Fibroblast of the aortic adventitia (primary cell): ENCODE data around the gene CASQ2. TPM values are rescaled to one million over a fixed set of nuclear protein-coding genes. Genes with fewer than 3 reads are reported as not detected.

Source experiments
- DNase-seq: peaks from one replicate; pipeline ENCODE4 v3.0.0-alpha.2; 2010; ENCODE audit warnings: low read depth
- H3K4me3 ChIP-seq: 2 replicates; pipeline ENCODE4 v1.5.1; 2011; ENCODE audit warnings: low read depth, mild to moderate bottlenecking, control low read depth, low read length, moderate library complexity
- CTCF ChIP-seq: IDR thresholded peaks from 2 replicates; pipeline ENCODE4 v1.5.1; 2011; ENCODE audit warnings: mild to moderate bottlenecking, low read length, control low read depth, inconsistent platforms; ENCODE audit not compliant: insufficient read depth
- total RNA-seq: library from RNA; depleted of rRNA; stranded (reverse); fragments of >200 nt; gene quantifications from 2 replicates; pipeline ENCODE4 v1.2.3, GENCODE V29; 2012; ENCODE audit warnings: low replicate concordance

CASQ2 gene
- not detected in 2 replicates for total RNA-seq

- H3K4me3 ChIP-seq, result no peak within 1 kb of the TSS
- no peak for TF ChIP-seq CTCF
- DNase-seq, result no peak
Measured at GRCh38 chr1:115768549-115768948, at the start of gene CASQ2. TSS of gene CASQ2 (minus strand) at chr1:115768714. CDS start at chr1:115768541, 173 bp downstream.

GRCh38 chr1:115815694-115816093, 47.2 kb upstream of the CASQ2 start:
- no peak for DNase-seq
- no peak overlapping the region for H3K4me3 ChIP-seq

GRCh38 chr1:115814685-115815398, 46.3 kb upstream of the CASQ2 start:
- TF ChIP-seq CTCF, result no peak
- no peak for DNase-seq
- no peak overlapping the region for H3K4me3 ChIP-seq

More at GRCh38 chr1:115815694-115816093, 47.2 kb upstream of the CASQ2 start:
- TF ChIP-seq CTCF, result no peak

- H3K4me3 ChIP-seq, result no peak overlapping the region
- no peak for DNase-seq
- no peak for TF ChIP-seq CTCF
Measured at GRCh38 chr1:115813727-115814126, 45.2 kb upstream of the CASQ2 start.

- no peak overlapping the region for H3K4me3 ChIP-seq
- no peak for DNase-seq
- TF ChIP-seq CTCF, result no peak
Measured at GRCh38 chr1:115811140-115811828, 42.8 kb upstream of the CASQ2 start.

- no peak for DNase-seq
- H3K4me3 ChIP-seq, result no peak overlapping the region
- no peak for TF ChIP-seq CTCF
Measured at GRCh38 chr1:115810609-115811008, 42.1 kb upstream of the CASQ2 start.

- H3K4me3 ChIP-seq, result no peak overlapping the region
- no peak for DNase-seq
- no peak for TF ChIP-seq CTCF
Measured at GRCh38 chr1:115809847-115810246, 41.3 kb upstream of the CASQ2 start.
